NAMALWA (cell line): ENCODE measurements around the gene CCL5.
"Not testable (repeated sequence)": the region's sequence is repeated elsewhere in the genome, so short reads cannot be mapped to it uniquely, and the experiment has no call there.

Source experiments
- DNase-seq: peaks from one replicate; pipeline ENCODE4 v3.0.0-alpha.2; 2015; ENCODE audit warnings: low spot score

The CCL5 gene

GRCh38 chr17:35898283-35899070 lies 18.3 kb upstream of the CCL5 start:
- no peak for DNase-seq

GRCh38 chr17:35897772-35898171 lies 17.6 kb upstream of the CCL5 start:
- not testable (repeated sequence) for DNase-seq

DNA sequence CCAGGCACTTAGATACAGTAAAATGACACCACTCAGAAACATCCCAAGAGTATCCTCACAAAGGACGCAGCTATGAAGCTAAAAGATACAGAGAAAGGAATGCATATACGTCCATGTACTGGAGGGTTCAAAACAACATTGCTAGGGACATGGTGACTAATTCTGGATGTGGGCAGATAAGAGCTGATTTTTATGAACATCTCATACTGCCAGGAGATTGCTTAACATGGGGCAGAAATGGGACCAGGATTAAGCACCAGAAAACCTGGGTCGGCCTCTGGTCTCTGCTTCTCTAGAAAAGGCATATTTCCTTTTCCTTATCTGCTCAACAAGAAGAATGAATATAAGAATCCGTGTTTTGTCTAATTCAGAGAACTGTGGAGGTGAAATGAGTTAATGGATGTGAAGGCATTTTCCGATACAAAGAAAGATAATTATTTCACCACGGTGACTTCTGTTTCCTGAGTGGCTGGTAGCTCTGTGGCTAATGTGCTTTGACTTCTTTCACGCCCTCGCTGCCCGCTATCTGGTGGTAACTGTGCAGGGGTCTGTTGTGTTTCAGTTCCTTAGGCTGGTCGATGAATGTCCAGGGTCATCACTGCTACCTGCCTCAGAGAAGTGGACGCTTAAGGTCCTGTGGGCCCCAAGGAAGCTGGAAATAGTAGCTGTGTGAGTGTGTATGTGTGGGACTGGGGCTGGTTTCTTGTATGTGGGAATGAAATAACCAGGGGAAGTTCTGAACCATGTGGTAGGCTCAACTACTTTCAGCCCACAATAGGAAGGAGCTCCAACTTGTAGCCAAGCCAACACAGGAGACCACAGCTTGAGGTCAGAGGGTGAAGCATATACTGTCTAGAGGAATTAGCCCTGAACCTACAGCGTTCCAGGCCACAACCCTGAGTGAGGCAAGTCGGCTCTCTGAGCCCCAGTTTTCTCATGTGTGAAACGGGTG lies 15.8 kb upstream of the CCL5 start:
- no peak for DNase-seq

- DNase-seq = no peak
These were observed 14.0 kb upstream of the CCL5 start for GRCh38 chr17:35894206-35894605.

DNA sequence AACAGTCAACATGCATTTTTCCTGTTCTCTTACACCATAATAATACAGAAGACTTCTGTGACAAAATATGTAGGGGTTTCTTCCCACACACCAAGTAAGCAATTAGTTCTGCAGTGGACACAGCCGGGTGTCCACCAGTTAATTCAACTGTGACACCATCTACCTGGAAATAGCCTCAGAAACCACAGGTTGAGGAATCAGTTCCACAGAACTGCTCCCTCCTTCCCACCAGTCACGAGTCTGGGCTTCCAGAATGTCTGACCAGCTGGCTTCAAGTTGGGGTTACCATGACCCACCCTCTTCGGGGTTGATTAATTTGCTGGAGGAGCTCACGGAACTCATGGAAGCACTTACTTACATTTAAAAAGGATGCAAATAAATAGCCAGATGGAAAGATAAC lies 13.6 kb upstream of the CCL5 start:
- no peak for DNase-seq

DNA sequence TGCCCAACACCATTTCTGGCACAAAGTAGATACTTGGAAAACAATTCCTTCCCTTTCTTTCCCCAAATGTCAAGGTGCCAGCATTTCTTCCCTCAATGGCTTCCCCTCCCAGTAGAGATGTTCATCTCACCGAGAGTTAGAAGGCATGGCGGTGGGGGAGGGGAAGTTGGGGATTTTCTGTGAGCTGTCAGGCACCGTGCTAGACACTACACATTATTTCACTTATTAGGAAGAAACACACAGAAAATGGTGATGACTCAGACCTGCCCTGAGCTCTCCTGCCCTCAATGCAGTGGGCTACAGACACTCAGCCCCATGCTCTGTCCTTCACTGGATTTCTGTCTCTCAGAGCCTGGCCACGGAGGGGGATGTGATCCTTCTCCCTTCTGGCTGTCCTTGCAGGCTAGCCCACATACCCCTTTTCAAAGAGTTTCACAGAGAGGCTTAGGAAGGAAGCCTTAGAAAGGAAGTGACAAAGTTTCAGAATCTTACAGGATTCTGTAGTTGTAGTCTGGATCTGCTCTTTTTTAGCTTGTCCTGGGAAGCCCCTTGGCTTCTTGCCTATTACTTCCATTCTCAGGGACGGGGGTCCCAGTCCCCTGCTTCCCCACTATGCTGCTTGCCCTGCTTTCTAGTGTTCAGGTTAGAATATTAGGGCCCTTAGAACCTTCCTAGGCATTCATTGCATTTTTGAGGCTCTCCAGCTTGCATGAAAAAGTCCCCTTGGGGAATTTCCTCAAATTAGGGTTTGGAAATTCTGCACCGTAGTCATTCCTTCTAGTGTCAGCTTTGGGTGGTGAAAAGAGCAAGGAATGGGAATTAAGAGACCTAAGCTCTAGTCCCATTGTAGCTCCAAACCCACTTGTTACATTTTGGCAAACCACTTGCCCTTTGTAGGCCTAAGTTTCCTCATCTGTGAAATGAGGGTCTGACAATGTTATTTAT lies 12.2 kb upstream of the CCL5 start:
- no peak for DNase-seq

DNA sequence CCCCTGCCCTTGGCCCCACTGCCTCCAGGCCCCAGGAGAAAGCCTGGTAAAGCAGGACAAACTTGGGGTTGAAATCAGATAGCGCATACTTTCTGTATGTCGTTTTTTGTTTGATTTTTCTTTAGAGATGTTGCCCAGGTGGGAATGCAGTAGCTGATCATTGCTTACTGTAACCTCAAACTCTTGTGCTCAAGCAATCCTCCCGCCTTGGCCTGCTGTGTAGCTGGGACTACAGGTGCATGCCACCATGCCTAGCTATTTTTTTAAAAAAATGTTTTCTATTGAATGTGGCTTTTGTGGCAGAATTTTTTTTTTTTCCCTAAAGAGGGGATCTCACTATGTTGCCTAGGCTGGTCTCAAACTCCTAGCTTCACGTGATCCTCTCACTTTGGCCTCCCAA lies 11.1 kb upstream of the CCL5 start:
- DNase-seq = no peak

DNA sequence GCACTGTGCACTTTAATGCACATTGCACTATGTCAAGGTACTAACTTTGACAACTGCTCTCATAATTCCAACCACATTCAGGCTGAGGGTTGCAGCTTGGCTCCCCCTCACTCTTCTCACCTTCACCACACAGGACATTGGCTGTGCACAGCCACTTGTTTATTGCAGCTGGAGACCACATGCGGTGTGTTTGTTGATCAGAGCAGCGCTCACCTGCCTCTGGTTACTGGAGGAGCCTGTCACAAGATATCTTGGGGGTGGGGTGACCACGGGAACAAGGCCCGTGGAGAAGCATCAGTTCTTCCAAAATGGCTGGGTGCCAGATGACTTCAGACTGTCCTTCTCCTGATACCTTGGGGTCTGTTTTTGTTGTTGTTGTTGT lies 10.6 kb upstream of the CCL5 start:
- DNase-seq = no peak

- DNase-seq = no peak
These were observed 9.9 kb upstream of the CCL5 start for GRCh38 chr17:35889818-35890773.

DNA sequence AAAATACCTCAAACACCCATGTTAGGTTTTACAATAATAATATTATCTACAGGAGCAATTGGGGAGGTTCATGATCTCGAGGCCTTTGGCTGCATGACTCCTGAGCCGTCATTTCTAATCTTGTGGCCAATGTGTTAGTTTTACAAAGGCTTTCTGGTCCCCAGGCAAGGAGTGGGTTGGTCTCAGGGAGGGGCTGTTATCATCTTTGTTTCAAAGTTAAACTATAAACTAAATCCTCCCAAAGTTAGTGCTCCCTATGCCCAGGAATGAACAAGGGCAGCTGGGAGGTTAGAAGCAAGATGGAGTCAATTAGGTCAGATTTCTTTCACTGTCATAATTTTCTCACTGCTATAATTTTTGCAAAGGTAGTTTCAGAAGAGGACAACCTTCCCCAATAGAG lies 9.1 kb upstream of the CCL5 start:
- DNase-seq = no peak

GRCh38 chr17:35878361-35878760 lies 1.8 kb downstream of the CCL5 start:
- DNase-seq = no peak

DNA sequence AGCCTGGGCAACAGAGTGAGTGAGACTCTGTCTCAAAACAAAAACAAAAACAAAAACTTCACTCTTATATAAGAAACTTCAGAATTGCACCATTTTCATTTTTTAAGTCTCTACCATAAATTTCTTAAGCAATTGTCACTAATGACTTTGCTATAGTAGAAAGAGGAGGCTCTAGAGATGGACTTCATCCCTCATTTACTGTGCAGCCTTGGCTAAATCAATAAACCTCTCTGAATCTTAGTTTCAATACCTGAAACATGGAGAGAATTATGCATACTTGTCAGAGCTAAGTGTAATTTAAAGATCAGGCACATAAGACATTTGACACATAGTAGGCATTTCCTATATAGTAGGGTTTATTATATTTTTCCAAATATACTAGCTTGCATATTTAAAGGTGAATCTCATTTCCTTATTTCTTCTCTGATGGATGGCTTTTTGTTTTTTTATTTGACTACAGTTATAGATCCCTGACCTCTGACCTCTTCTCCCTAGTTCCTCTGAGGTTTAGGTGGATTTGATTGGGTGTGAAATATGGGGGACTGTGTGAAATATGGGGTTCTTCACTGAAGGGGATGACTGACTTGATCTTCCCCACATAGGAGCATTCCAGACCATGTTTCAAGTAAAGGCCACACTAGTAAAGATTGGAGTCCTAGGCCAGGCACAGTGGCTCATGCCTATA lies 2.7 kb downstream of the CCL5 start:
- no peak for DNase-seq

GRCh38 chr17:35876534-35876933 lies 3.6 kb downstream of the CCL5 start:
- DNase-seq = no peak

DNA sequence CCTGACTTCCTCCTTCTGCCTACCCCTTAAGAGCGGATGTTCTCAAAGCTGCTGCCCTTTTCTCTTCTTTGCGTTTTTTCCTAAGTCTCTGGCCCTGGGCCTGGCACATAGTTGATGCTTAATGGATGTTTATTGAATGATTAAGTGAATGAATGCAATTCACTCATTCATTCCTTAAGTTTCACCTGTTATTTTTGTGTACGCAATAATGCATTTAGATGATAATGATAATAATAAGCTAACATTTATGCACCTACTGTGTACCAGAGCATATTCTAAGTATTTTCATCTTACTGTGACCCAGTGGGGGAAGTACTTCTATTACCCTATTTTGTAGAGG lies 4.4 kb downstream of the CCL5 start:
- no peak for DNase-seq

DNA sequence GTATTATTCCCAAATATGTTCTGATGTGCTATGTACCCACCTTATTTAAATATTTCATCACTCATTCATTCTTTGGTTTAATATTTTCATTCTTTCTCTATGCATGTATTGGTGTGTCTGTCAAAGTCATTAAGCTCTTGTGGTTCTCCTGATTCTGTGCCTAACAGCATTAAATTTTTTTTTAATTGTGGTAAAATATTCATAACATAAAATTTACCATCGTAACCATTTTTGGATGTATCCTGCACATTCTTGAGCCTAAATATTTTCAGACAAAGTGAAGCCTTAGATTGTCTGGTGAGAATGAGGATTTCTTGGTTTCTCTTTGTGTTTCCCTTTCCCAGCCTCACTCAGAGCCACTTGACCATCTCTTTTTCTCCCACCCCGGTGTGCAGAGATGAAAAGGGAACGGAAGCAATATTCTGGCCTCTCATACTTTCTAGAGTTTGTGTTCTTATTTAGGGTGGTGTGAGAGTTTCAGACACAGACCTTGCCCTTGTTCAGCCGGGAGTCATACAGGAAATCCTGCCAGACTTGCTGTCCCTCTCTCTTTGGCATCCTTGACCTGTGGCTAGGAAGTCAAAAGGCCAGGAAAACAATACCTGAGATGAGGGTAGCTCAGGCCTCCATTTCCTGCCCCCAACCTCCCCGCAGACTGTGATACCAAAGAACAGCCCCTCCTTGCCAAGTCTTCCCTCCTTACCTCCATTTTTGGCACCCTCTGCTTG lies 4.9 kb downstream of the CCL5 start:
- DNase-seq = no peak

GRCh38 chr17:35872196-35872980 lies 7.8 kb downstream of the CCL5 start:
- DNase-seq = no peak

DNA sequence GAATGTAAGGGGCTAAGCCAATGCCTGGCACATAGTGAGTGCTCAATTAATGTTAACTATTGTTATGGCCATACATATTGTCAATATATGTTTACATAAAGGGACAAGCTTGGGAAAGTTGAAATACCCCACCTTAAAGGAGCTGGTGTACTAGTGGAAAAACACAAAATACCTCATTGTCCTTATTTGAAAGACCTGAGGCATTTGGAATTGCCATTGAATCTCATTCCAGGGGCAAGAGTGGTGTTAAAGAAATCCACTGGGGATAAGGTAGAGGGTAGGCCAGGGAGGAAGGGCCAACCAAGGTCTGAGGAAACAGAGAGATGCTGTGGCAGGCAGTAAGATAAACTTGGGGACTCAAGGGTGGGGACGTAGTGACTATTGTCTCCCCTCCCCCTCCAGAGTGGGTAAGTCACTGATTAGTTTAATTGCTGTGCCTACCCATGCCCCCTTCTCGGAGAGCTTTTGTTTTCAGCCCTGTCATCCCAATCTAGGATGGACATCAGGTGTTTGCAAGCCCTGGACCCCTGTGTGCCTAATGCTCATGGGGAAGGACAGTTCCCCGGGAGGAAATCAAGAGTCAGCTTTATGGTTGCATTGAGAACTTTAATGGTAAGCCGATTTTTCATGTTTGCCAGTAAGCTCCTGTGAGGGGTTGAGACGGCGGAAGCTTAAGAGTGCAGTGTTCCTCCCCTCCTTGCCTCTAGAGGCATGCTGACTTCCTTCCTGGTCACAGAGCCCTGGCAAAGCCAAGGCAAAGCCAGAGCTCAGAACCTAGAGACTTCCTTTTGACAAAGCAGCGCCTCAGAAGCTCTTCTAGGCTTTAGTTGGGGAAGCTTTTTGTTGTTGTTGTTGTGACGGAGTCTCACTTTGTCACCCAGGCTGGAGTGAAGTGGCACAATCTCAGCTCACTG lies 9.0 kb downstream of the CCL5 start:
- no peak for DNase-seq

DNA sequence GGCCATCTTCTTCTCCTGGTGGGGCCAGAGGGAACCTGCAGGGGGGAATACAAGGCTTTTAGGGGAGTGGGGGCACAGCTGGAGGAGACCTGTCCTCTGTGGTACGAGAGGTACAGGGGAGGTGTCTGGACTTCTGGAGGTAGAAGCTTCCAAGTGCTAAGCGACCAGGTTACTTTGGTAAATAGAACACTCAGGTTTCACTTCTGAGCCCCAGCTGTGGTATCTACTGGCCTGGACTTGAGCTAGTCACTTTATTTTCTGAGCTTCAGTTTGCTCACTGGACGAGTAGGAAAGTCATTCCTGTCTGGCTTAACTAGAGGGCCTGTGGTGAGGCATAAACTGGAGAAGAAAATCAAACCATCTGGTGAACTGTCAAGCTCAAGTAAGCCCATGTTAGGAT lies 11.4 kb downstream of the CCL5 start, which contains the start of gene HEATR9:
TSS of gene HEATR9 (minus strand) at position 155 of the 400 bp plus-strand sequence. CDS start at position 6, 149 bp downstream.
- no peak for DNase-seq
